ENCODE measurements around the gene NDUFAF3.
"Not testable (repeated sequence)": the region's sequence is repeated elsewhere in the genome, so short reads cannot be mapped to it uniquely, and the experiment has no call there.

- not testable (repeated sequence) for TF ChIP-seq CTCF (conservative IDR thresholded peaks at IDR 0.05; ENCODE audit: low read length); EZH2phosphoT487 (IDR thresholded peaks at IDR 0.05; ENCODE audit: borderline replicate concordance, low read depth, low read length)
Measured at GRCh38 chr3:49008627-49009026, 13.3 kb upstream of the NDUFAF3 start.
